ENCODE results near the gene DPY19L2.
"Not testable (repeated sequence)": the region's sequence is repeated elsewhere in the genome, so short reads cannot be mapped to it uniquely, and the experiment has no call there.

DPY19L2 gene

DNA sequence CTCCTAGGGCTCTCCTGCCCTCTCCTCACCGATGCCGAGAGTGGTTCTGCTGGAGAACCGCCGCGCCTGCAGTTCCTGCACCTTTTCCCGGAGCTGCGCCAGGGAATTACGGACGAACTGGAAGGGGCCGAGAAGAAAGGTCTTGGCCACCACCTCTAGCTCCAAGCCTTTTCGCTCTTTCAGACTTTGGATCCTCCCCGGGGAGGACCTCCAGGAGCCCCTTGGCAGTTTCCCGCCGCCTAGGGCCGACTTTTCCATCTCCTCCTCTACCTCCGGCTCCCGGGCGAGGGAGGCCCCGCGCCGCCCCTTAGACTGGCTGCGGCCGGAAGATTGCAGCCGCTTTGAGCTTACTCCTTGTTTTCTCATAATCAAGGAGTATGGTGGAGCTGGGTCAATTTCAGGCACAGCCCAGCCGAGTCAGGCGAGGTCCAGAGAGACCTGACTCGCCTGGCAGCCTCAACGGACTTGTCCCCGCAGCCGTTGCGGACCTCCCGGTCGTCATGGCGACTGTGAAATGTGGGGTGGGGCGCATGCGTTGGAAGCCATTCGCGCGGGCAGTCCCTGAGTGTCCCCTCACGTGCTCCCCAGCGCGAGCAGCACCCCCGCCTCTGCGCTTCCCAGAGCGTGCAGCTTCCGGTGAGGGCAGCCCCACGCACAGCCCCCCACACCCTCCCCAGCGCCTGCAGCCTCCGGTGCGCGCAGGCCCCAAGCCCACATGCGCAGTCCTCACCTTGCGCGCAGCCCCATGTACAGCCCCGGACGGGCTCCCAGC, at the start of gene DPY19L2:
DPY19L2 (minus strand) TSS at position 466 of the 772 bp plus-strand sequence; CDS start at position 366, 100 bp downstream.
- in situ Hi-C loops (cut with HindIII; ENCODE audit: low sequenced_read_pairs) = no loop called here

- in situ Hi-C loops (cut with HindIII; ENCODE audit: low sequenced_read_pairs) = not testable (repeated sequence)
Observed at GRCh38 chr12:63716891-63717290, 48.6 kb upstream of the DPY19L2 start.

GRCh38 chr12:63715107-63715625, 46.9 kb upstream of the DPY19L2 start:
- in situ Hi-C loops (cut with HindIII; ENCODE audit: low sequenced_read_pairs) = not testable (repeated sequence)

DNA sequence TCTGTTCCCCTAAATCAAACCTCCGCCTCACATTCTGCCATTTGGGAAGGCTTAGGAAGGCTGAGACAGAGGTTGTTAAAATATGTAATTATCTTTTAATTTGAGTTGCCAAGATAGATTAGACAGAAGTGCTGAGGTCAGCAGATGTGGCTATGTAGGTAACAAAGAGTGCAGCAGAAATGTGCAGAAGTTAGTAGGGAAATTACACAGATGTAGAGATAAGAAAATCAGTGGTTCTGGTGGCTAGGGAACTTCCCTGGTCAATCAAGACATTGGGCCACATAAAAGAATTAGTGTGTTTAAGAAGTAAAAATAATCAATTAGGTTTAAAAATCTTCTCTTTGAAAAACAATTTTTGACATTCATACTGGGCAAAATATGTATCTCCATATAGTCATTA, 46.1 kb upstream of the DPY19L2 start:
- in situ Hi-C loops (cut with HindIII; ENCODE audit: low sequenced_read_pairs) = not testable (repeated sequence)

GRCh38 chr12:63713681-63714075, 45.4 kb upstream of the DPY19L2 start:
- in situ Hi-C loops (cut with HindIII; ENCODE audit: low sequenced_read_pairs) = not testable (repeated sequence)

GRCh38 chr12:63712979-63713680, 44.8 kb upstream of the DPY19L2 start:
- in situ Hi-C loops (cut with HindIII; ENCODE audit: low sequenced_read_pairs) = not testable (repeated sequence)

- in situ Hi-C loops (cut with HindIII; ENCODE audit: low sequenced_read_pairs) = not testable (repeated sequence)
Observed at GRCh38 chr12:63712376-63712974, 44.2 kb upstream of the DPY19L2 start.

- in situ Hi-C loops (cut with HindIII; ENCODE audit: low sequenced_read_pairs) = not testable (repeated sequence)
Observed at GRCh38 chr12:63711339-63711738, 43.0 kb upstream of the DPY19L2 start.

DNA sequence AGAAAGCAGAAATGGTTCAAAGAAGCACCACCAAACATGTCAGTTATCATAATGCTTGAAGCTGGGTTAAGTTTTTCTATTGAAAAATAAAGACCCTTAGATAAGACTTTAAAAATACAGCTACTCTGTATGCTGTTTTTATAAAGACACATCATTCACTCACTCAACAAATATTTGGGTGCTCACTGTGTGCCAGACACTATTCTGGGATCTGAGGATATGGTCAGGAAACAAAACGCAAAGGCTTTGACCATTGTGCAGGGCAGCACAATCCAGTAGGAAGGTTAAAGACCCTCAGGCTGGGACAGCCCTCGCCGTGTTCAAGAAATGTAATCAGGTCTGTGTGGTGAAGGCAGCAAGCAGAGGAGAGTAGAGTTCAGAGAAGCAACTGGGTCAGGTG, 38.0 kb upstream of the DPY19L2 start:
- in situ Hi-C loops (cut with HindIII; ENCODE audit: low sequenced_read_pairs) = no loop called here

GRCh38 chr12:63699678-63700382, 31.5 kb upstream of the DPY19L2 start:
- in situ Hi-C loops (cut with HindIII; ENCODE audit: low sequenced_read_pairs) = not testable (repeated sequence)

DNA sequence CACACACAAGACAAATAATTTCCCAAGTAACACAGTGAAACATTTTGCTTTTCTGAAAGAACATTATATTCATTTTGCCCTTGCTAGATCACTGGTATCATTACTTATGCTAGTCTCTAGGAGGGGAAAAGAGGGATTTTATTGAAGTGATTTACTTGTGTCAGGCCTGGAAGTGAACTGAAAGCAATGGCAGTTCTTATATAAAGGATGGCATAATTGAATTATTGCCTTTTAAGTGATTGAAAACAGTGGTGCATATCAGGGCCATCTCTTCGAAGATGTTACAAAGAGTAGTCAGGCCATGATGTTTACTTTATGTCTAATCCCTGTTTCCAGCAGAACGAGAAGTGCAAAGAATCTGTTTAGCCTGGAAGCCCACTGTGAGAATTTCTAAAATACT, 30.7 kb upstream of the DPY19L2 start:
- in situ Hi-C loops (cut with HindIII; ENCODE audit: low sequenced_read_pairs) = not testable (repeated sequence)

DNA sequence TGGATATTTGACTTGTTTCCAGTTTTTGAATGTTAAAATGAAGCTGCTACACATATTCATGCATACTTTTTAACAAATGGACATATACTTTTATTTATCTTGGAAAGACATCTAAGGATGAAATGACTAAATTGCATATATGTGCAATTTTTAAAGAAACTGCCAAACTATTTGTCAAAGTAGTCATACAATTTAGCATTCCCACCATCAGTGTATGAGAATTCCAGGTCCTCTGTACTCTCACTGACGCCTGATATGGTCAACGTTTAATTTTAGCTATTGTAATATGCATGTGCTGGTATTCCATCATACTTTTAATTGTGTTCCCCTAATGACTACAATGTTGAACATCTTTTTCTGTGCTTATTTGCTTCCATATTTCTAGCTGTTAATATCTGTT, 22.5 kb upstream of the DPY19L2 start:
- in situ Hi-C loops (cut with HindIII; ENCODE audit: low sequenced_read_pairs) = not testable (repeated sequence)

- in situ Hi-C loops (cut with HindIII; ENCODE audit: low sequenced_read_pairs) = not testable (repeated sequence)
Observed at GRCh38 chr12:63689141-63689540, 20.8 kb upstream of the DPY19L2 start.

- in situ Hi-C loops (cut with HindIII; ENCODE audit: low sequenced_read_pairs) = not testable (repeated sequence)
Observed at GRCh38 chr12:63686623-63687022, 18.3 kb upstream of the DPY19L2 start.

DNA sequence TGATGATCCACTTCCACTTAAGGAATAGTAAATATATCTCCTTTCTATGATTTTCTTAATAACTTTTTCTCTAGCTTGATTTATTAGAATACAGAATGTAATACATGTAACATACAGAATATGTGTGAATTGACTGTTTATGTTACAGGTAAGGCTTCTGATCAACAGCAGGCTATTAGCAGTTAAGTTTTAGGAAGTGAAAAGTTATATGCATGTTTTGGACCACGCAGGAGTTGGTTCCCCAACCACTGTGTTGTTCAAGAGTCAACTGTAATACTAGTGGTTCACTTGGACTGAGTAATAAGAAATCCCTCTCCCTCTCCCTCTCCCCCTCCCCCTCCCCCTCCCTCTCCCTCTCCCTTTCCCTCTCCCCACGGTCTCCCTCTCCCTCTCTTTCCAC, 17.5 kb upstream of the DPY19L2 start:
- in situ Hi-C loops (cut with HindIII; ENCODE audit: low sequenced_read_pairs) = not testable (repeated sequence)

DNA sequence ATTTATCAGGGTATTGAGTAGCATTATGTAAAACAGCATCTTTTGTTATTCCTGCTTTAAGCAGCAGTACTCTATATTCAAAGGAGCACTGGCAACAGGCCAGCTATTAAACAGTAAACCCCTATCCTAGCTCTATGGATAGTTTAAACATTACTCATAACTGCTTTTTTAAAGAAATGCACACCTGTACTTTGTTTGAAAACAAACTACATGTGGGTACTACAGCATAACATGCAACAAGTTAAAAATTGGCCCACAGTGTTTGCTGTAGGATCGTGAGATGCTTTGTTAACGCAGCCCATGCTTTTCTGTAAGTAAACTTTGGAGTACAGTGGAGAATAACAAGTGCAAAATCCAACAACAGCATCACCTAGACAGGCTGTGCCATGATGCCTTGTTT, 14.3 kb upstream of the DPY19L2 start:
- in situ Hi-C loops (cut with HindIII; ENCODE audit: low sequenced_read_pairs) = not testable (repeated sequence)

GRCh38 chr12:63680758-63681157, 12.5 kb upstream of the DPY19L2 start:
- in situ Hi-C loops (cut with HindIII; ENCODE audit: low sequenced_read_pairs) = not testable (repeated sequence)

DNA sequence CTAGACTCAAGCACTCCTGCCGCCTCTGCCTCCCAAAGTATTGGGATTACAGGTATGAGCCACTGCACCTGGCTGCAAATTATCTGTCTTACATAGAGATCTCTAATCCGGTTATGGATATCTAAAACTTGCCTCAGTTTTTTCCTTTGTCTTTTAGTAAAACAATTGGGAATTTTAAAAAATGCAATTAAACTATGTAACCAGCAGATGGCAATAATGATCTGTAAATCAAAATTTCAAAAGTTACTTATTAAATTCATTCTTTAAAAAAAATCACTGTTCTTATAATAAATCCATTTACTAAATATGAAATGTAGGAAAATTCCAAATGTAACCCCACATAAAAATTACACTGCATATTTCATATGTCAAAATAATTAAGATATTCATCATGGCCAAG, 4.3 kb upstream of the DPY19L2 start:
- in situ Hi-C loops (cut with HindIII; ENCODE audit: low sequenced_read_pairs) = not testable (repeated sequence)

DNA sequence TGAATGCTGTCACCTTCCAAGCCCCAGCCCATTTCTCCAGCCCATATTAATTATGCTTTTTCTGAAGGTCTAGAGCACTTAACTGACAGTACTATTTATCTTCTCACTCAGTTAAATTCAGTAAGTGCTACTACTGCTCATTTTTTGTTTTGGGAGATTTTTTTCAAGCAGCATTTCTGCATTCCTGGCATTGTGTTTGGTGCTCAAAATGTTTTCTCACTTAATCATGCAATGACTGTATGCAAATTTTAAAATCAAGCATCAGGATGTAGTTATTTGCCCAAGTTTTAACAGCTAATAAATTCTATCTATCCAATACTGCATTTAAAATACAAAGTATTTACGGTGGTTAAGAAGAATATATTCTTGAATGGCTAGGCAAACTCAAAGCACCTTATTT, 1.6 kb upstream of the DPY19L2 start:
- in situ Hi-C loops (cut with HindIII; ENCODE audit: low sequenced_read_pairs) = not testable (repeated sequence)

DNA sequence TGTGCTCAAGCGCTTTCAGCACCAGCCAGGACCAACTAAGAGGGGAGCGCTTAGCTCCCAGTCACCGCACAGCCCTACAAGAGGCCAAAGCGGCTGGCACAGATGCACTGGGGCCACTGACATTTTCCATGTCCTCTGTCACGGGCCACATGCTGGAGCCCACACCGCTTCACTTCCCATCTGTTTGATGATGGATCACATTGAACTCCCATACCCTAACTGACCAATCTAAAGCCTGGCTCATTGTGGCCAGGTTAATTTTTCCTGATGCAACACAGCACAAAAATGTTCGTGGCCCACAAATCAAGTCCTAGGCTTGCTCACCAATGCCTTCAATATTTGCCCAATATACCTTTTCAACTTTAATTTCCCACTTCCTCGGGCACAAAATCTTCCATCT, 1.1 kb upstream of the DPY19L2 start:
- in situ Hi-C loops (cut with HindIII; ENCODE audit: low sequenced_read_pairs) = not testable (repeated sequence)

DNA sequence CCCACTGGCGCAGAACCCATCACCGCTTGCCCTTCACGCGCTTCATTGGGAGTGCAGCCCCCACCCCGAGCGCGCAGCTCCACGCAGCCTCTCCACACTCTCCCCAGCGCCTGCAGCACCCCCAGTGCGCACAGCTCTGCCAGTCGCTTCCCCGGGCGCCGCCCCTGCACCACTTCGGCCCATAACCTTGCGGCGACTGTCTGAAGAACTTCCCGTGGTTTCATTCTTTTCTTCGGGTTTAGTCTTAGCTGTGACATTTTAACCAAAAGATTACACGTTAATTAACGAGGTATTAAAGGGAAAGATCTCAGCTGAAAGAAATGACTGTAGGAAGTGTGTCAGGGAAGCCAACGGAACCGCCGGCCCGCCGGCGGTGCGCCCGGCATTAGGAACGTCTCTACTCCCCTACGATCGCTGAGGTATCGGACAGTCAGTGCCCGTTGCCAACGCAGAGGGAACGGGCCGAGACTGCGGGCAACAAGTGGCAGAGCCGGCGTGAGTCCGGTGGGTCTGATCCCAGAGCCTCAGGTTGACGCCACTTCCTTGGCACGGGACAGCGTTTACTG, 590 bp upstream of the DPY19L2 start:
- in situ Hi-C loops (cut with HindIII; ENCODE audit: low sequenced_read_pairs) = not testable (repeated sequence)

Measured in DLD1 (cell line).